GM12878 (cell line): Measurements from ENCODE around the gene KATNA1.

Experiments
- CBFB ChIP-seq: IDR thresholded peaks from 2 replicates; pipeline ENCODE4 v1.6.1; 2016; ENCODE audit warnings: antibody characterized with exemption, low read depth
- CEBPB ChIP-seq, 2 experiments: fragments of 150-350 bp in 1 of 2; IDR thresholded peaks; 2 replicates each; pipeline ENCODE4 v1.6.1; 2012 to 2014; ENCODE audit warnings: low read depth in 2 of 2, low read length in 2 of 2, borderline replicate concordance in 1 of 2, inconsistent platforms in 1 of 2
- EZH2 ChIP-seq: IDR thresholded peaks from 2 replicates; pipeline ENCODE4 v1.6.1; 2012; ENCODE audit warnings: low read depth, mild to moderate bottlenecking, control low read depth, inconsistent platforms, low read length, borderline replicate concordance; ENCODE audit not compliant: control insufficient read depth
- STAT1 ChIP-seq: fragments of 450-650 bp; conservative IDR thresholded peaks from 2 replicates; pipeline ENCODE4 v1.6.1; 2014; ENCODE audit warnings: antibody characterized with exemption, mild to moderate bottlenecking
- TF ChIP-seq, protein P1 (sequence below): IDR thresholded peaks from 2 replicates; pipeline ENCODE4 v1.6.1; 2011; ENCODE audit warnings: mild to moderate bottlenecking, low read depth, low read length, moderate library complexity; ENCODE audit not compliant: insufficient replicate concordance

DNA sequence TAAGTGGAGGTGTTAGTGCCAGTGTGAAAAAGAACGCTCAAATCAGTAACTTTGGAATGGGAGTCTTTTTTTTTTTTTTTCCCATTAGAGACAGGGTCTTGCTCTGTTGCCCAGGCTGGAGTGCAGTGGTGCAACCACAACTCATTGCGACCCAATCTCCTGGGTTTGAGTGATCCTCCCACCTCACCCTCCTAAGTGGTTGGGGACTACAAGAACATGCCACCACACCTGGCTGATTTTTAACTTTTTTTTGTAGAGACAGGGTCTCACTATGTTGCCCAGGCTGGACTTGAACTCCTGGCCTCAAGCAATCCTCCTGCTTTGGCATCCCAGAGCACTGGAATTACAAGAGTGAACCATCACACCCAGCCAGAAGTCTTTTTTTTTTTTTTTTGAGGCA, 49.7 kb upstream of the KATNA1 start:
- TF ChIP-seq, protein P1, sequence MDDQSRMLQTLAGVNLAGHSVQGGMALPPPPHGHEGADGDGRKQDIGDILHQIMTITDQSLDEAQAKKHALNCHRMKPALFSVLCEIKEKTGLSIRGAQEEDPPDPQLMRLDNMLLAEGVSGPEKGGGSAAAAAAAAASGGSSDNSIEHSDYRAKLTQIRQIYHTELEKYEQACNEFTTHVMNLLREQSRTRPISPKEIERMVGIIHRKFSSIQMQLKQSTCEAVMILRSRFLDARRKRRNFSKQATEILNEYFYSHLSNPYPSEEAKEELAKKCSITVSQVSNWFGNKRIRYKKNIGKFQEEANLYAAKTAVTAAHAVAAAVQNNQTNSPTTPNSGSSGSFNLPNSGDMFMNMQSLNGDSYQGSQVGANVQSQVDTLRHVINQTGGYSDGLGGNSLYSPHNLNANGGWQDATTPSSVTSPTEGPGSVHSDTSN = no peak
- TF ChIP-seq CBFB = no peak
- no peak for TF ChIP-seq EZH2
- no peak for TF ChIP-seq CEBPB (IDR thresholded peaks at IDR 0.05; ENCODE audit: borderline replicate concordance in 1 of 2, low read depth in 2 of 2, low read length in 2 of 2)
- no peak for TF ChIP-seq STAT1
